SK-N-MC (cell line): ENCODE data around the gene TMEM86B.

Experiments used
- FOXP2 ChIP-seq: optimal IDR thresholded peaks from 2 replicates; pipeline ENCODE3; 2011; ENCODE audit warnings: mild to moderate bottlenecking, moderate library complexity; ENCODE audit not compliant: insufficient read depth; ENCODE audit errors: extremely low read length, control extremely low read depth
- POLR2AphosphoS5 ChIP-seq: IDR thresholded peaks from 2 replicates; pipeline ENCODE4 v1.6.1; 2012; ENCODE audit warnings: mild to moderate bottlenecking, low read depth, low read length, borderline replicate concordance

DNA sequence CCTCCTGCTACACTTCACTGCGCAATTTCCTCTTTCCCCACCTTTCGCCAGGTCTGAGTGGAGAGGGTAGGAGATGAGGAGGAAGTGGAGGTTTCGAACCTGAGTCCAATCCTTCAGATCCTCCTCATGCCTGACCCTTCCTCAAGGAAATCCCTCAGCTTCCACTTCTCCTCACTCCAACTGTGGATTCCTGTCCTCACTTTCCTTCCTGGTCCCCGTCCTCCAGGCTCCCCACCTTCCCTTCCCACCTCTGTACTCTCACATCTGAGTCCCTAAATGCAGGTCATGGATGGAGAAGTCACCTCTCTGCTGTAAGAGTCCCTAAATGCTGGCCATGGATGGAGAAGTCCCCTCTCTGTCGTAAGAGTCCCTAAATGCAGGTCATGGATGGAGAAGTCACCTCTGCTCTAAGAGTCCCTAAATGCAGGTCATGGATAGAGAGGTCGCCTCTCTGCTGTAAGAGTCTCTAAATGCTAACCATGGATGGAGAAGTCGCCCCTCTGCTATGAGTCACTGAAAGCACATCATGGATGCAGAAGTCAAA is 3.1 kb downstream of the TMEM86B start:
- TF ChIP-seq FOXP2, result no peak
- TF ChIP-seq POLR2AphosphoS5, result no peak
